GM21367 (cell line): Measurements from ENCODE around the gene CBFA2T2.
A peak's percentile ranks its signal among the peaks of the same experiment; 100 is the strongest.
"Not testable (repeated sequence)": the region's sequence is repeated elsewhere in the genome, so short reads cannot be mapped to it uniquely, and the experiment has no call there.

ENCODE experiments used
- ATAC-seq: cut with Tn5 transposase; IDR thresholded peaks from one replicate; pipeline ENCODE4 v1.9.1; 2021; ENCODE audit not compliant: unreplicated experiment

The CBFA2T2 gene

GRCh38 chr20:33490023-33490933 lies at the start of gene CBFA2T2:
Gene CBFA2T2 (plus strand): TSS chr20:33490096. CDS start chr20:33490268, 172 bp downstream.
- peak; percentile 27 for ATAC-seq

GRCh38 chr20:33440562-33440961 lies 49.3 kb upstream of the CBFA2T2 start:
- not testable (repeated sequence) for ATAC-seq

GRCh38 chr20:33441142-33441955 lies 48.5 kb upstream of the CBFA2T2 start:
- no peak for ATAC-seq

GRCh38 chr20:33442136-33443005 lies 47.5 kb upstream of the CBFA2T2 start:
- ATAC-seq: no peak

- ATAC-seq: no peak
Measured at GRCh38 chr20:33443006-33443511, 46.8 kb upstream of the CBFA2T2 start.

- ATAC-seq: peak; percentile 63
Measured at GRCh38 chr20:33443512-33444239, 46.2 kb upstream of the CBFA2T2 start, which contains the start of gene SNTA1. Gene SNTA1 (minus strand): TSS chr20:33443763. CDS start chr20:33443620, 143 bp downstream.

GRCh38 chr20:33444797-33445560 lies 44.9 kb upstream of the CBFA2T2 start:
- no peak for ATAC-seq

- ATAC-seq: no peak
Measured at GRCh38 chr20:33445881-33446625, 43.8 kb upstream of the CBFA2T2 start.

- ATAC-seq: no peak
Measured at GRCh38 chr20:33450867-33451266, 39.0 kb upstream of the CBFA2T2 start.

GRCh38 chr20:33456916-33457642 lies 32.8 kb upstream of the CBFA2T2 start:
- ATAC-seq: not testable (repeated sequence)

GRCh38 chr20:33459599-33459998 lies 30.3 kb upstream of the CBFA2T2 start:
- no peak for ATAC-seq

- no peak for ATAC-seq
Measured at GRCh38 chr20:33460711-33461110, 29.2 kb upstream of the CBFA2T2 start.

GRCh38 chr20:33463332-33464101 lies 26.4 kb upstream of the CBFA2T2 start:
- ATAC-seq: no peak

- not testable (repeated sequence) for ATAC-seq
Measured at GRCh38 chr20:33464759-33465158, 25.1 kb upstream of the CBFA2T2 start.

GRCh38 chr20:33465481-33466302 lies 24.2 kb upstream of the CBFA2T2 start:
- no peak for ATAC-seq

- no peak for ATAC-seq
Measured at GRCh38 chr20:33466303-33466646, 23.6 kb upstream of the CBFA2T2 start.
